CD4-positive, alpha-beta T cell treated with Interleukin-15 for 1 hour (primary cell): ENCODE measurements around the gene KCNN3.

Experiments
- DNase-seq: peaks from one replicate; pipeline ENCODE4 v3.0.0-alpha.2; 2020

Gene KCNN3

GRCh38 chr1:154859151-154859785 lies 10.8 kb downstream of the KCNN3 start:
- DNase-seq: no peak

DNA sequence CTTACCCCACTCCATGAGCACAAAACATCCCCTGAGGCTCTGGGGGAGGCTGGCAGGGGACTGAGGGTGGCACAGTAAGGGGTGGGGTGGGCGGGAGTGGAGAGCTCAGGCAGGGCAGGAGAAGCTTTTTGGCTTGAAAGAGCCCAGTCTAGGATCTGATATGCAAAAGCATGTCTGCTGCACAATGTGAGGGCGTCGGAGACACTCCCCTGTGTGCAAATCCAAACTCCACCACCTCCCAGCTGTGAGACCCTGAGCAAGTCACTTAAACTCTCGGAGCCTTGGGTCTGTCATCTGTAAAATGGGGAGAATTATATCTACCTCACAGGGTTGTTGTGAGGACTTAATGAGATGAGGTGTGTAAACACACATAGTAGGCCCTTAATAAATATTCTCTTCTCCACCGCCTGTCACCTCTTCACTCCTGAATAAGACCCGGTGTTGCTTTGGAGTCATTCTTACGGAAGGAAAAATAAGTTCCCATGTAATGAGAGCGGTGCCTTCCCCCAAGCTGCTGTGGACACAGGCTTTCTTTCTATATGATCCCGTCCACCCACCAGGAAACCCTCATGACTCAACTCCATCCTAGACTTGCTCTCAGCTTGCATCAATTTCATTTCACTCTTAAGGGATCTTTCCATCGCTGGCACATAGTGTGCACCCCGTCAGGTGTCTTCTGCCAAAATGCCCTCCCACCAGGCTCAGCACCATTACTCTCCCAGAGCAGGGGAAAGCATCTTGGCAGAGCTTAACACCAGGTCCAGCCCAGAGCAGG lies 12.5 kb downstream of the KCNN3 start:
- no peak for DNase-seq

GRCh38 chr1:154857022-154857421 lies 13.1 kb downstream of the KCNN3 start:
- no peak for DNase-seq

DNA sequence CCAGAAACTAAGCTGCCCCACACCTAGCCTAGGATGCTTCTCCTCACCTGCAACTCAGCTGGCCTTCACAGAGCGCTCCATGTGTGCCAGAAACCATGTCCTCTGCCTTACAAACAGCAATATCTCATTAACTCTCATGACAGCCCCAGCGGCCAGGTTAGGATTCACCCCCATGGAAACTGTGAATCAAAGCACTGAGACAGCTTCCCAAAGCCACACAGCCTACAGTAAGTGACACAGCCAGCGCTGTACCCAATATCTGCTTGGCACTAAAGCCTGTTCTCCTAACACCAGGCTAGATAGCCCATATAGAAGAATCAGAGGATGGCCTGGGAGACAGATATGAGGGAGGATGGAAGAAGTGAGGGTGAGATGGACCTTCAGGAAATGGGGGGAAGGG lies 13.5 kb downstream of the KCNN3 start:
- no peak for DNase-seq

DNA sequence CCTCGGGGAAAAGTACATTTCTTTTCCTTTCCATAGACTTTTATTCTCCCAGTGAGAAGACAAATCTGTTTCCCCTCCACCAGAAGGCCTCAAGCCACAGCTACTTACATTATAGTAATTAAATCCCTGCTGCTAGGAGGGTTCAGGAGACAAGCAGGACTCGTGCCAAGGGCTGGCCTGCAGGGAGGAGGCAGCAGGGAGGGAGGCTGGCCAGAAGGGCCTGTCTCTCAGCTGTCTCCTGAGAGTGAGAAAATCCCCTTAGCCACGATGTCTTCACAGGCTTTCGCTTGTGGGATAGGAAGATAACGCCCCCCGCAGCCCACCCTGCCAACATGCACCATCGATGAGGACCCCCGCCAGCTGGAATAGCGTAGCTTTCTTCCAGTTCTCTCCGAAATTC lies 14.0 kb downstream of the KCNN3 start:
- no peak for DNase-seq

GRCh38 chr1:154855186-154855851 lies 14.8 kb downstream of the KCNN3 start:
- DNase-seq: no peak

GRCh38 chr1:154852845-154853244 lies 17.2 kb downstream of the KCNN3 start:
- DNase-seq: no peak

GRCh38 chr1:154851392-154852177 lies 18.5 kb downstream of the KCNN3 start:
- DNase-seq: no peak

- no peak for DNase-seq
These were observed 20.4 kb downstream of the KCNN3 start for GRCh38 chr1:154849645-154850131.

GRCh38 chr1:154848983-154849382 lies 21.1 kb downstream of the KCNN3 start:
- no peak for DNase-seq

DNA sequence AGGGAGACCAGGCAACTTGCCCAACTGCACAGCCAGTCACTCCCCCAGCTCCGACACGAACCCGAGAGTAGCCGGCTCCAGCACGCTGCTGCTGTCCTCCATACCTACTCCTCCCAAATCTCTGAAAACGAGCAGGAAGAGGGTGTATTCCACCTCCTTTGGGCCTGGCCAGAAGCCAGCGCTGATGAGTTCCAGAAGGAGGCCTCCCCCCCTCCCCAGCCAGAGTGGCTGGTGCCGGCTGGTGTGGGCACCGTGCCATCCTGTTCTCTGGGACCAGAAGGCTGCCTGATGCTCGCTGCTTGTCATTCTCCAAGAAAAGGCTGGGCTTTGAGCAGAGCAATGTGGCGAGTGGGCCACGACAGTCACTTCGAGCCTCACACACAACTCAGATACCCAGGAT lies 22.2 kb downstream of the KCNN3 start:
- no peak for DNase-seq

- DNase-seq: no peak
These were observed 23.3 kb downstream of the KCNN3 start for GRCh38 chr1:154846565-154847442.

- DNase-seq: no peak
These were observed 24.2 kb downstream of the KCNN3 start for GRCh38 chr1:154845879-154846278.

DNA sequence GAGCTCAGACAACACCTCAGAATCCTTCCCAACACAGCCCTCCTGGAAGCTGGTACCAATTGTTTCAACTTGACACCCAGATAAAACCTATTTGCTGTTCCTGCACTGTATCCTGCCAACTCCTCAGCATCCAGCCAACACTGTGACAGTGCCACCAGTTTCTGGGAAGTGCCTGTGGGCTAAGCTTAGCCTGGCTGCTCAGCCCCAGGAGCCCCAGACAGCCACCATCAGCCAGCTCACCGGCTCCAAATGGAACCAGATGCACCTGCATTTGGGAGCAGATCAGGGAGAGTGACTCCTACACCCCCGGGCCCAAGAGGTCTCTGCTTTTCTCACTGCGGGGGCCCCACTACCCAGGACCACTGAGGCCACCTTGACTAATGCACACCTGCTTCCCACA lies 24.9 kb downstream of the KCNN3 start:
- no peak for DNase-seq

GRCh38 chr1:154844297-154844681 lies 25.8 kb downstream of the KCNN3 start:
- DNase-seq: no peak

GRCh38 chr1:154843636-154844296 lies 26.3 kb downstream of the KCNN3 start:
- DNase-seq: no peak

DNA sequence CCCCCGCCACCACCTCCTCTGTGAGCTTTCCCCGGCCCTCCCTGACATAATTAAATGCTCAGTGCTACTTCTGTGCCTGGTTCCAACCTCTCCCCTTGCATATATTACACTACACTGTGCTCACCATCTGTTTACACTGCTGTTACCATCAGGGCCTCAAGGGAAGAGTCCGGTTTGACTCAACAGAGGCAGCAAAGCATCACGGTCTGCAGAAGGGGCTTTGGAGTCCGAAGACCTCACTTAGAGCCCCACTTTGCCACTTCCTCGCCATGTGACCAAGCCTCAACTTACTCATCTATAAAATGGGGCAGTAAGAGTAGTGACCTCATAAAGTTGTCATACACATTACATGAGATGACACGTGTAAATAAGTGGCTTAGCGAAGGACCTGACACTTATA lies 27.4 kb downstream of the KCNN3 start:
- DNase-seq: no peak

- DNase-seq: no peak
These were observed 28.7 kb downstream of the KCNN3 start for GRCh38 chr1:154841384-154841783.

DNA sequence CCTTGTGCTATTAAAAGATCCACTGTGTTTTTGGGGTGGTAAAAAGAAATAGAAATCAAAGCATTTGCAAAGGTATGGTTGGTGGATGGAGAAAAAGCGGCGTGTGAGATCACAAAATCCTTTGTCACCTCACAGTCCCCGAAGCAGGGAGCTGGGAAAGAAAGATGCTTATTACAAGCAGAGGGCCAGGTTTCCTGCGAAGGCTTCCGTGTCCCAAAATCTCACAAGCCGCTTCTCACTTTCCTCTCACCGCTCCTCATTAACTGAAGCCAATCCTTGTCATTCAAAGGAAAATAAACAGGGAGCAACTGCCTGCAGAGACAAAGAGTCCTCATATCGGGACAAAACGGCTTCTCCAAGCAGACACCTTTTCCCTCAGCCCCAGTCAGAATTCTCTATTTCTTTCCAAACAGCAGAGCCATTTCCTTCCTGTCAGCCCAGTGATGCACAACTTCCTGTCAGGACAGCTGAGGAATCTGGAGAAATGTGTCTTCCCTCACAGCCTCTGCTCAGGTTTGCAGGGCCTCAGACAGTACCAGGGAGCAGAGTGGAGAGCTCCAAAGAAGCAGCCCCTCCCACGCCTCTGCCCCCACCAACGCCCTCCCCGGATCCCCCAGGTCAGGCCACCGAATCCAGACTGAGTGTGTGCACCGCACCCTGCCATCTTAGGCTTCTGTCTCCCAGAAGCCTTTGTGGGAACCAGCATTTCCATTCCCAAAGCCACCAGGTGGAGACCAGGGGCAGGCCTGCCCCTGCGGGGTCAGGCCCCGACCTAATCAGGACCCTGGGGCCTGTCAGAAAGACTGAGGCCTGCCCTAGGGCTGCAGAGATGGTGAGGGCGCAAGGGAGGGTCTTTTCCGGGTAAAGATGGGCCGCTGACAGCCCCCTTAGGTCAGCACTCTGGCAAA lies 29.6 kb downstream of the KCNN3 start:
- no peak for DNase-seq

GRCh38 chr1:154839691-154840090 lies 30.4 kb downstream of the KCNN3 start:
- no peak for DNase-seq
